Measurements from ENCODE around the gene ZNF253.

GRCh38 chr19:19938449-19938848, 72.8 kb downstream of the ZNF253 start:
- TF ChIP-seq, protein P1, sequence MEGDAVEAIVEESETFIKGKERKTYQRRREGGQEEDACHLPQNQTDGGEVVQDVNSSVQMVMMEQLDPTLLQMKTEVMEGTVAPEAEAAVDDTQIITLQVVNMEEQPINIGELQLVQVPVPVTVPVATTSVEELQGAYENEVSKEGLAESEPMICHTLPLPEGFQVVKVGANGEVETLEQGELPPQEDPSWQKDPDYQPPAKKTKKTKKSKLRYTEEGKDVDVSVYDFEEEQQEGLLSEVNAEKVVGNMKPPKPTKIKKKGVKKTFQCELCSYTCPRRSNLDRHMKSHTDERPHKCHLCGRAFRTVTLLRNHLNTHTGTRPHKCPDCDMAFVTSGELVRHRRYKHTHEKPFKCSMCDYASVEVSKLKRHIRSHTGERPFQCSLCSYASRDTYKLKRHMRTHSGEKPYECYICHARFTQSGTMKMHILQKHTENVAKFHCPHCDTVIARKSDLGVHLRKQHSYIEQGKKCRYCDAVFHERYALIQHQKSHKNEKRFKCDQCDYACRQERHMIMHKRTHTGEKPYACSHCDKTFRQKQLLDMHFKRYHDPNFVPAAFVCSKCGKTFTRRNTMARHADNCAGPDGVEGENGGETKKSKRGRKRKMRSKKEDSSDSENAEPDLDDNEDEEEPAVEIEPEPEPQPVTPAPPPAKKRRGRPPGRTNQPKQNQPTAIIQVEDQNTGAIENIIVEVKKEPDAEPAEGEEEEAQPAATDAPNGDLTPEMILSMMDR (conservative IDR thresholded peaks at IDR 0.05; ENCODE audit: low read depth, low read length): no peak
- no peak for TF ChIP-seq EZH2 (IDR thresholded peaks at IDR 0.05; ENCODE audit: borderline replicate concordance, low read depth, low read length, poor library complexity, severe bottlenecking)

Data from A673 (cell line).